ENCODE measurements around the gene CDK2AP2.

DNA sequence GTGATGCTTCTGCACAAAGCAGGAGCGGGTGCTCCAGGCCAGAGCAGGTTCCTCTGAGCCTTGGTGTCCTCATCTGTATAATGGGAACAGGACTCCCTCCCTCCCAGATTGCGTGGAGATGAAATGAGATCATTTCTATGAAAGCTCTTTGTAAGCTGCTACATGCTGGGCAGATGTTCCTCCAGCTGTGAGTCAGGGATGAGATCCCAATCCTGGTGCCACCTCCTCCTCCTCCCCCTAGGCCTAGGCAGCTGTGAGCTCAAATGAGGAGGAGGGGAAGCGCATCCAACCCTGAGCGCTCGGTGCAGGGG, 22.3 kb upstream of the CDK2AP2 start:
- no peak for TF ChIP-seq POLR2A (IDR thresholded peaks at IDR 0.05)
- TF ChIP-seq, protein P1, sequence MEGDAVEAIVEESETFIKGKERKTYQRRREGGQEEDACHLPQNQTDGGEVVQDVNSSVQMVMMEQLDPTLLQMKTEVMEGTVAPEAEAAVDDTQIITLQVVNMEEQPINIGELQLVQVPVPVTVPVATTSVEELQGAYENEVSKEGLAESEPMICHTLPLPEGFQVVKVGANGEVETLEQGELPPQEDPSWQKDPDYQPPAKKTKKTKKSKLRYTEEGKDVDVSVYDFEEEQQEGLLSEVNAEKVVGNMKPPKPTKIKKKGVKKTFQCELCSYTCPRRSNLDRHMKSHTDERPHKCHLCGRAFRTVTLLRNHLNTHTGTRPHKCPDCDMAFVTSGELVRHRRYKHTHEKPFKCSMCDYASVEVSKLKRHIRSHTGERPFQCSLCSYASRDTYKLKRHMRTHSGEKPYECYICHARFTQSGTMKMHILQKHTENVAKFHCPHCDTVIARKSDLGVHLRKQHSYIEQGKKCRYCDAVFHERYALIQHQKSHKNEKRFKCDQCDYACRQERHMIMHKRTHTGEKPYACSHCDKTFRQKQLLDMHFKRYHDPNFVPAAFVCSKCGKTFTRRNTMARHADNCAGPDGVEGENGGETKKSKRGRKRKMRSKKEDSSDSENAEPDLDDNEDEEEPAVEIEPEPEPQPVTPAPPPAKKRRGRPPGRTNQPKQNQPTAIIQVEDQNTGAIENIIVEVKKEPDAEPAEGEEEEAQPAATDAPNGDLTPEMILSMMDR (IDR thresholded peaks at IDR 0.05) = no peak

All from upper lobe of left lung (tissue), 4 donors.